ENCODE results near the gene ANKRD63.
A peak's percentile ranks its signal among the peaks of the same experiment; 100 is the strongest.

The ANKRD63 gene

DNA sequence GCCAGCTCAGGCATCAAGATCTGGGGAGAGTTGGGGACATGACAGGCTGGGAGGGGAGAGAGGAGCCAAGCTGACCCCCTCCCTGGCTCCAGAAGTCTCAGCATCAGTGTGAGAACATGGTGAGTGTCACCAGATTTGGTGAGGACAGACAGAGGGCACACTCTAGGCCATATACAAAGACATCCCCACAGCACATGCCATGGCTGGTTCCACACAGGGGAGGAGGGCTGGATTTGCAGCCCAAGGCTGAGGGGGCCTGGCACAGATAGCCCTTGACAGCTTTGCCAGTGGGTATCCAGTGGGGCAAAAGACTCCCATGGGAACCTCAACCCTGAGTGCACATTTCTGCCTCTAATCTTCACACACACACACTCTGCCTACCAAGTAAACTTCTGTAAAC, 10.1 kb upstream of the ANKRD63 start:
- H3K36me3 ChIP-seq (ENCODE audit: control insufficient read depth in 1 of 2, insufficient read depth in 2 of 2, low read length in 2 of 2), result no peaks in the 10 kb centered on the region
- peaks cover 0 to 22% of the 10 kb centered on the region in 2 donors for H3K4me1 ChIP-seq (ENCODE audit: control insufficient read depth in 1 of 2, insufficient read depth in 2 of 2, low read length in 2 of 2)
- H3K9me3 ChIP-seq (ENCODE audit: control insufficient read depth in 1 of 2, low read length in 2 of 2), result no peaks in the 10 kb centered on the region
- peaks cover 3% of the 10 kb centered on the region for H3K27me3 ChIP-seq (ENCODE audit: low read depth, low read length)
- no peak overlapping the region for H3K27ac ChIP-seq (ENCODE audit: low read length)
- H3K4me3 ChIP-seq (ENCODE audit: low read depth in 1 of 2, low read length in 2 of 2), result no peak overlapping the region

DNA sequence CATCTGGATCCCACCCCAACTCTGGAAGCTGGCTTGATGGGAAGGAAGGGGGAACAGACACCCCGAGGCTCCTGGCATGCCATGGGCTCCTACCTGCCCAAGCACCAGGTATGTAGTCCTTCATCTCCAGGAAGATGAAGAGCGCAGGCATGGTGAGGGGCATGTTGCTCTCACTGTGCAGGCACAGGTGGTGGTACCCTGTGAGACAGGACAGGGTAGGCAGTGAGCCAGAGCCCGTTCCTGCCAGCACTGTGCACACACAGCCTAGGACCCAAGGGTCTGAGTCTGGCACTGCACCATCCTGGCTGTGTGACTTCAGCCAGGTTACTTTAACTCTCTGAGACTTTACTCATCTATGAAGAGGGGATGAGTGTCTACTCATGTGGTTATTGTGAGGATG, 9.4 kb upstream of the ANKRD63 start:
- Histone ChIP-seq H3K36me3 (ENCODE audit: control insufficient read depth in 1 of 2, insufficient read depth in 2 of 2, low read length in 2 of 2) (no peaks in the 10 kb centered on the region), H3K9me3 (ENCODE audit: control insufficient read depth in 1 of 2, low read length in 2 of 2) (no peaks in the 10 kb centered on the region), H3K4me3 (ENCODE audit: low read depth in 1 of 2, low read length in 2 of 2) (no peak overlapping the region), H3K4me1 (ENCODE audit: control insufficient read depth in 1 of 2, insufficient read depth in 2 of 2, low read length in 2 of 2) (peaks cover 0 to 22% of the 10 kb centered on the region in 2 donors), H3K27me3 (ENCODE audit: low read depth, low read length) (peaks cover 3% of the 10 kb centered on the region), H3K27ac (ENCODE audit: low read length) (no peak overlapping the region)

DNA sequence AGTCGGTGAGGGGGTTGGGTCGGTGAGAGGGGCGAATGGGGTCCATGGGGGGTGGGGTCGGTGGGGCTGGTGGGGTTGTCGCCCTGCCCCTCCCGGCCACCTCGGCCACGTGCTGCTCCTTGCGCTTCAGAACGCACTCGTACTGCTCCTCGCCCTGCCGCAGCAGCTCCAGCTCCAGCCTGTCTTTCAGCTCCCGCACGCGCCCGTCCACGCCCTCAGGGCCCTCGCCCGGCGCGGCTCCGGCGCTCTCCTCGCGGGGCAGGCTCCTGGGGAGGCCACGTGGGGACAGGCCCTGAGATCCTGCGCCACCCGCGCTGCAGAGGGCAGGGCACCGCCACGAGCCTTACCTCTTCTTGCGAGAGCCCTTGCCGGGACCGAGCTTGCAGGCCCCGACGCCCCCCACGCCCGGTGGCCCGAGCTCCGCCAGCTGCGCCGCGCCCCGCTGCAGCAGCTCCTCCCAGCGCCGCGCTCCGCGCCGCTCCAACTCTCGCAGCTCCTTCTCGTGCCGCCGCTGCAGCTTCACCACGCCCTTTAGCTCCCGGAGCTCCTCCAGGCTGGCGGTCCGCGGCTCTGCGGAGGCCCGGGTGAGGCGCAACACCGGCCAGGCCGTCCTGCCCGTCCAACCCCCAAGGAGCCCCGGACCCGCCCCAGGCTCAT, 8.2 kb upstream of the ANKRD63 start:
- H3K9me3 ChIP-seq (ENCODE audit: control insufficient read depth in 1 of 2, low read length in 2 of 2), result no peaks in the 10 kb centered on the region
- H3K4me3 ChIP-seq (ENCODE audit: low read depth in 1 of 2, low read length in 2 of 2), result peak overlapping the region in 1 of 2 donors; percentile 62
- peaks cover 0 to 22% of the 10 kb centered on the region in 2 donors for H3K4me1 ChIP-seq (ENCODE audit: control insufficient read depth in 1 of 2, insufficient read depth in 2 of 2, low read length in 2 of 2)
- H3K36me3 ChIP-seq (ENCODE audit: control insufficient read depth in 1 of 2, insufficient read depth in 2 of 2, low read length in 2 of 2), result no peaks in the 10 kb centered on the region
- peaks cover 3% of the 10 kb centered on the region for H3K27me3 ChIP-seq (ENCODE audit: low read depth, low read length)
- no peak overlapping the region for H3K27ac ChIP-seq (ENCODE audit: low read length)

DNA sequence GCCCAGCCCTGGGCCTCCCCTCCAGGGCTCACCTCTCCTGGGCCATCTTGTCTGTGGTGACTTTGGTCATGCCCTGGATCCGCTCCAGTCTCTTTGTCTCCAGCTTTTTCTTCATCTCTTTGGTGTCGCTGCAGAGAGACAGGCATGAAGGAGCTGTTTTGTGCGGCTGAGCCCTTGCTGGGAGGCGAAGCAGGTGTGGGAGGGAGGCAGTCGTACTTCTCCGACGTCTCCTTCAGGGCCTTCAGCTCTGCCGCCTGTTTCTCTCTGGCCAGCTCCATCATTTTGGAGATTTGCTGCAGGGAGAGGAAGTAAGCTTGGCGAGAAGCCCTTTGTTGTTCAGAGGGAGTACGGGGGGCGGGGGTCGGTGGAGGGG, 7.7 kb upstream of the ANKRD63 start:
- no peaks in the 10 kb centered on the region for H3K9me3 ChIP-seq (ENCODE audit: control insufficient read depth in 1 of 2, low read length in 2 of 2)
- H3K27me3 ChIP-seq (ENCODE audit: low read depth, low read length), result peaks cover 3% of the 10 kb centered on the region
- H3K36me3 ChIP-seq (ENCODE audit: control insufficient read depth in 1 of 2, insufficient read depth in 2 of 2, low read length in 2 of 2), result no peaks in the 10 kb centered on the region
- H3K27ac ChIP-seq (ENCODE audit: low read length), result no peak overlapping the region
- H3K4me1 ChIP-seq (ENCODE audit: control insufficient read depth in 1 of 2, insufficient read depth in 2 of 2, low read length in 2 of 2), result peaks cover 0 to 23% of the 10 kb centered on the region in 2 donors
- no peak overlapping the region for H3K4me3 ChIP-seq (ENCODE audit: low read depth in 1 of 2, low read length in 2 of 2)

DNA sequence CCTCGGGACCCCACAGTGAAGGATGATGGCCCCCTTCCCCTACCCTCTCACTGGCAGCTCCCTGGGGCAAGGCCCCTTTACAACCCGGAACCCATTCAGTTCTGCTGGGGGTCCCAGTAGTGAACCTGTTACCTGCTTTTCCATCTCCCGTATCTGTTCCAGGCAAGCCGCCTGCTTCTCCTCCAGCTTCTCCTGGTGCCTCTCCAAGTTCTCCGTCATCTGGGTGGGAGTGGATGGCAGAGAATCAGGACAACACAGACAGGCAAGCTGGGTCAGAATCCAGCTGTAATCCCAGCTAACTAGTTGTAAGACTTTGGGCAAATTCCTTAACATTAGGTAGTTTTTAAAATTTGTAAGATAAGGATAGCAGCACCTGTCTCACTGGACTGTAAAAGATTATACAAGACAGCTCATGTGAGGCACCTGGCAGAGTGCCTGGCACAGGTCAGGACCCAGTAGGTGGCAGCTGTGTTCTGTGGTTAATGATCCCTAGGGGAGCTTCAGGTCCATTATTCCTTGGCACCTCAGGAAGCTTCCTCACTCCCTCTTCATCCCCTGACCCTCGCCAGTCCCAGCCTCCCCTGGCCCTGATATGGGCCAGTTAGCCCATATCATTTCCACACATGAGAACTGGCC, 6.4 kb upstream of the ANKRD63 start:
- no peaks in the 10 kb centered on the region for H3K36me3 ChIP-seq (ENCODE audit: control insufficient read depth in 1 of 2, insufficient read depth in 2 of 2, low read length in 2 of 2)
- no peaks in the 10 kb centered on the region for H3K9me3 ChIP-seq (ENCODE audit: control insufficient read depth in 1 of 2, low read length in 2 of 2)
- no peak overlapping the region for H3K27ac ChIP-seq (ENCODE audit: low read length)
- no peak overlapping the region for H3K4me3 ChIP-seq (ENCODE audit: low read depth in 1 of 2, low read length in 2 of 2)
- H3K27me3 ChIP-seq (ENCODE audit: low read depth, low read length), result peaks cover 3% of the 10 kb centered on the region
- H3K4me1 ChIP-seq (ENCODE audit: control insufficient read depth in 1 of 2, insufficient read depth in 2 of 2, low read length in 2 of 2), result peaks cover 0 to 27% of the 10 kb centered on the region in 2 donors

DNA sequence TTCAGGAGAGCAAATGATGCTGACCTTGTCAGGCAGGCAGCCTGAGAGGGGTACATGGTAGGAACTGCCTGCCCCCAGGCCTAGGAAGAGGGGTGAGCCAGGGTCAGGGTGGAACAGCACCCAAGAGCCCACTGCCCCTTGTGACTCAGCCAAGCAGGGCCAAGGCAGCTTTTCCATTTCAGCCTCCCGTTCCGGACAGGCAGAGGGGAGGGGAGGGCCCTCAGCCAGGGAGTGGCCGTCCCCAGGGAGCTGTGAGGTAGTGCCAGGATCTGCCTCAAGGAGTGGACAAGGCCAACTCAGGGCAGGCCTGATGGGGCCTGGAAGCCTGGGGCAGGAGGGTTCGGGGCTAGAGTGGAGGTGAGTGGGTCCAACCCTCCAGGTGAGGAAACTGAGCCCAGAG, 5.1 kb upstream of the ANKRD63 start:
- no peaks in the 10 kb centered on the region for H3K9me3 ChIP-seq (ENCODE audit: control insufficient read depth in 1 of 2, low read length in 2 of 2)
- no peaks in the 10 kb centered on the region for H3K36me3 ChIP-seq (ENCODE audit: control insufficient read depth in 1 of 2, insufficient read depth in 2 of 2, low read length in 2 of 2)
- peaks cover 3% of the 10 kb centered on the region for H3K27me3 ChIP-seq (ENCODE audit: low read depth, low read length)
- peaks cover 0 to 31% of the 10 kb centered on the region in 2 donors for H3K4me1 ChIP-seq (ENCODE audit: control insufficient read depth in 1 of 2, insufficient read depth in 2 of 2, low read length in 2 of 2)
- H3K27ac ChIP-seq (ENCODE audit: low read length), result no peak overlapping the region
- no peak overlapping the region for H3K4me3 ChIP-seq (ENCODE audit: low read depth in 1 of 2, low read length in 2 of 2)

DNA sequence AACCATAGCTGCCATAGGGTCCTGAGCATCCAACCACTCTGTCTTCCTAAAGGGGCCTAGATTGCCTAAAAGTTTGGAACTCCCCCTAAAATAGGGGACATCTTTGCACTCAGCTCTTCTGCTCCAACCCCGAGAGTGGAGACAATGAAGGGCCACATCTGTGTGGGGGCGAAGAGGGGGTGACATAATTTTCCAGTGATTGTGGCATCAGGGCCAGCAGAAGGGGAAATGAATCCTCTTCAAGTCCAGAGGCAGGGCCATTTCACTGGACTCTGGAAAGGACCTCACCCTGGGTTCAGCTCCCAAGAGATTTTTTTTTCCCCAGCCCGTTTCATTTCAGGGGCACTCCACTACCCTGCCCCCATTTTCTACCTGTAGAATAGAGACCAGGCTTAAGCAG, 4.6 kb upstream of the ANKRD63 start:
- peaks cover 3% of the 10 kb centered on the region for H3K27me3 ChIP-seq (ENCODE audit: low read depth, low read length)
- no peak overlapping the region for H3K27ac ChIP-seq (ENCODE audit: low read length)
- peaks cover 0 to 36% of the 10 kb centered on the region in 2 donors for H3K4me1 ChIP-seq (ENCODE audit: control insufficient read depth in 1 of 2, insufficient read depth in 2 of 2, low read length in 2 of 2)
- H3K9me3 ChIP-seq (ENCODE audit: control insufficient read depth in 1 of 2, low read length in 2 of 2), result no peaks in the 10 kb centered on the region
- no peaks in the 10 kb centered on the region for H3K36me3 ChIP-seq (ENCODE audit: control insufficient read depth in 1 of 2, insufficient read depth in 2 of 2, low read length in 2 of 2)
- H3K4me3 ChIP-seq (ENCODE audit: low read depth in 1 of 2, low read length in 2 of 2), result no peak overlapping the region

DNA sequence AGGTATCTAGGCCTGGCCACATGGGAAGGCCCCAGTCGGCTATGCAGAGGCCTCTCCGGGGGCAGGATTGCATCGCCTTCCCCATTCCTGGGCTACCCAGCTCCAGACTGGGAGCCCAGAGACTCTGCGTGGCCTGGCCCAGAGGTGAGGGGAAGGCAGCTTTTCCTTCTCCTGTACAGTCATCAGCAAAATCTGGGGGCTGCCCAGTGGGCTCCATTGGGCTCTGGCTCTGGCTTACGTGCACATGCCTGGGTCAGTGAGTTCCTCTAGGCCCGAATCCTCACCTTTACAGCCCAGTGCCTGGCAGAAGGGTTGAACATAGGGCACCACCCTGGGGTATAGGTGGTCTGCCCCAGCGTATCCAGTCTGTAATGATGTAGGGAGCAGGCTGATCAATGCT, 3.9 kb upstream of the ANKRD63 start:
- Histone ChIP-seq H3K4me1 (ENCODE audit: control insufficient read depth in 1 of 2, insufficient read depth in 2 of 2, low read length in 2 of 2) (peaks cover 0 to 42% of the 10 kb centered on the region in 2 donors), H3K9me3 (ENCODE audit: control insufficient read depth in 1 of 2, low read length in 2 of 2) (no peaks in the 10 kb centered on the region), H3K36me3 (ENCODE audit: control insufficient read depth in 1 of 2, insufficient read depth in 2 of 2, low read length in 2 of 2) (no peaks in the 10 kb centered on the region), H3K4me3 (ENCODE audit: low read depth in 1 of 2, low read length in 2 of 2) (no peak overlapping the region), H3K27ac (ENCODE audit: low read length) (no peak overlapping the region), H3K27me3 (ENCODE audit: low read depth, low read length) (no peaks in the 10 kb centered on the region)

DNA sequence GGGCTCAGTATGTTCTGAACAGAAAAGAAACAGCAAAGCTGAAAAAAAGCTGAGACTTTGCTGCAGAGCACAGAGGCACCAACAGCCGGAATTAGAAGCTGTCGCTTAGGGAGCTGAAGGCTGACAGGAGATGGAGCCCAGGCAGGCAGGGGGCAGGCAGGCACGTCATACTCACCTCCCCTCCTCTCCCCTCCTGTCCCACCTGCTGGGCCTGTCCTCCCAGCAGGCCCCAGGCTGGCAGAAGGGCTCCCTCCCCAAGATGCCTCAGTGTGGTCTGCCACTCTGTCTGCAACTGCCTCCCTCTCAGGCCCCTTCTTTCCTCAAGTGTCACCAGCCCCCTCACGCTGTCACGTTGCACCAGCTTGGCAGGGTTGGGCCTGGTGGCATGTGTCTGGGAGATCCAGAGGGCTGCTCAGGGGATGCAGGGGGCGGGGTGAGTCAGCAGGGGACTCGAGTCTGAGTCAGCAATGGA, 3.2 kb upstream of the ANKRD63 start:
- H3K27ac ChIP-seq (ENCODE audit: low read length), result no peak overlapping the region
- no peaks in the 10 kb centered on the region for H3K36me3 ChIP-seq (ENCODE audit: control insufficient read depth in 1 of 2, insufficient read depth in 2 of 2, low read length in 2 of 2)
- H3K9me3 ChIP-seq (ENCODE audit: control insufficient read depth in 1 of 2, low read length in 2 of 2), result no peaks in the 10 kb centered on the region
- H3K4me1 ChIP-seq (ENCODE audit: control insufficient read depth in 1 of 2, insufficient read depth in 2 of 2, low read length in 2 of 2), result peaks cover 0 to 35% of the 10 kb centered on the region in 2 donors
- no peak overlapping the region for H3K4me3 ChIP-seq (ENCODE audit: low read depth in 1 of 2, low read length in 2 of 2)
- H3K27me3 ChIP-seq (ENCODE audit: low read depth, low read length), result peaks cover 6% of the 10 kb centered on the region

DNA sequence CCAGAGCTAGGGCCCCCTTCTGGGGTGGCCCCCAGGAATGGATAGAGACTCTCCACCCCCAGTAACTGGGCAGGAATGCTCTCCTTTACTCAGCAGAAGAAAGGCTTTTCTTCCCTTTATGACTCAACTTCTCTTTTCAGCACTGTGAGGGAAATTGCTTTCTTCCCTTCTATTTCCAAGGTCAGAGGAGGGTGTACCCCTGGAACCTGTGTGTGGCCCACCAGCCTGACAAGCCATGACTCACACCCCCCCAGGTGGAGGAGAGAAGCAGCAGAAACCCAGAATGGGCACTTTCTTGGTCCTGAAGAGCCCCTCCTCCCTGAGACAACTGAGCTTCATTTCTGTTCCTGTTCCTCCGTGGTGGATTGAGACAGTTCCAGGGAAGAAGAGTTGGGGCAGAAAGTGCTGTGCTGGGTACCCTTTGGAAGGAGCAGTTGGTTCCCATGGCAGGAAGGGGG, 2.7 kb upstream of the ANKRD63 start:
- Histone ChIP-seq H3K4me1 (ENCODE audit: control insufficient read depth in 1 of 2, insufficient read depth in 2 of 2, low read length in 2 of 2) (peaks cover 0 to 30% of the 10 kb centered on the region in 2 donors), H3K4me3 (ENCODE audit: low read depth in 1 of 2, low read length in 2 of 2) (no peak overlapping the region), H3K36me3 (ENCODE audit: control insufficient read depth in 1 of 2, insufficient read depth in 2 of 2, low read length in 2 of 2) (no peaks in the 10 kb centered on the region), H3K27me3 (ENCODE audit: low read depth, low read length) (peaks cover 11% of the 10 kb centered on the region), H3K27ac (ENCODE audit: low read length) (no peak overlapping the region), H3K9me3 (ENCODE audit: control insufficient read depth in 1 of 2, low read length in 2 of 2) (no peaks in the 10 kb centered on the region)

DNA sequence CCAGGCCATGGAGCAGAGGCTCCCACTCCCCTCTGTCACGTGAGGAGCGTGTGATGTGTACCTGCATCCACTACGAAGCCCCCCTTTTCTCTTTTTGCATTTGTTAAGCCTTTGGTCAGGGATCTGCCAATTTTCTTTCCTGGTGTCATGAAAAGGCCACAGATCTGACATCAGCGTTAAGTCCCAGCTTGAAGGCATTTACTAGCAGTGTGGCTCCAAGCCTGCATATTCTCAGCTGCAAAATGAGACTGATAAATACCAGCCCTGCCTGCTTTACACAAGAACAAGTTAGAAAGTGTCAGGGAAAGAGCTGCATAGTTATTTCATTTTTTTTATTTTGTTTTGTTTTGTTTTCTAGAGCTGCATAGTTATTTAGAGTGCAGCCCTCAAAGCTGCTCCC, 2.3 kb upstream of the ANKRD63 start:
- H3K27me3 ChIP-seq (ENCODE audit: low read depth, low read length), result peaks cover 15% of the 10 kb centered on the region
- no peaks in the 10 kb centered on the region for H3K9me3 ChIP-seq (ENCODE audit: control insufficient read depth in 1 of 2, low read length in 2 of 2)
- H3K4me3 ChIP-seq (ENCODE audit: low read depth in 1 of 2, low read length in 2 of 2), result no peak overlapping the region
- H3K4me1 ChIP-seq (ENCODE audit: control insufficient read depth in 1 of 2, insufficient read depth in 2 of 2, low read length in 2 of 2), result peaks cover 0 to 28% of the 10 kb centered on the region in 2 donors
- no peaks in the 10 kb centered on the region for H3K36me3 ChIP-seq (ENCODE audit: control insufficient read depth in 1 of 2, insufficient read depth in 2 of 2, low read length in 2 of 2)
- no peak overlapping the region for H3K27ac ChIP-seq (ENCODE audit: low read length)
